ENCODE data around the gene C17orf50.

DNA sequence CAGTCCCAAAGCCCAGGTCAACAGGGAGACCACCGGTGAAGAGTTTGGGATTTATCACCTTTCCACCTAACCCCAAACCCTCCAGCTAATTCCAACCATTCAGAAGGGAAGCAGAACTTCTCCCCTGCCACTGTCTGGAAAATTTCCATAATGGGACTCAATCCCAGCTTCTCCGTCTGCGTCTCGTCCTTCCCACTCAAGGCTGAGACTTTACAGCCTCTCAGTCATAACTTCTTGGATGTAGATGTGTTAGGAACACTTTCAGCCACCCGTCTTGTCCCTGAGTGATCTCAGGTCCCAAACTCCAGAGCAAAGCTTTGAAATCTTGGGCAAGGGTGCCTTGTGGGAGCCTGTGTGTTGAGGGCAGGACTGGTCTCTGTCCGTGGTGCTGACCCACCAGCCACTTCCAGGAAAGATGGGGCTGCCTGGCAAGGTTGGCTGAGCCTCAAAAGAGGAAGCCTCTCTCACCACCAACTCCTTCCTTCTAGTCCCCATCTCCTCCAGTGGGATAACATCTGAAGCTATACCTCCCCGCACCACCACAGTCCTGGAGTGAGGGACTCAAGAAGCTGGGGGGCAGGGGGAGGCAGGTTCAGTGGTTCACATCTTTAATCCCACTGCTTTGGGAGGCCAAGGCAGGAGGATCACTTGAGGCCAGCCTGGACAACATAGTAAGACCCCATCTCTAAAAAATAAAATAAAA is 16.9 kb upstream of the C17orf50 start:
- TF ChIP-seq POLR2A (IDR thresholded peaks at IDR 0.05): no peak
- TF ChIP-seq, protein P1, sequence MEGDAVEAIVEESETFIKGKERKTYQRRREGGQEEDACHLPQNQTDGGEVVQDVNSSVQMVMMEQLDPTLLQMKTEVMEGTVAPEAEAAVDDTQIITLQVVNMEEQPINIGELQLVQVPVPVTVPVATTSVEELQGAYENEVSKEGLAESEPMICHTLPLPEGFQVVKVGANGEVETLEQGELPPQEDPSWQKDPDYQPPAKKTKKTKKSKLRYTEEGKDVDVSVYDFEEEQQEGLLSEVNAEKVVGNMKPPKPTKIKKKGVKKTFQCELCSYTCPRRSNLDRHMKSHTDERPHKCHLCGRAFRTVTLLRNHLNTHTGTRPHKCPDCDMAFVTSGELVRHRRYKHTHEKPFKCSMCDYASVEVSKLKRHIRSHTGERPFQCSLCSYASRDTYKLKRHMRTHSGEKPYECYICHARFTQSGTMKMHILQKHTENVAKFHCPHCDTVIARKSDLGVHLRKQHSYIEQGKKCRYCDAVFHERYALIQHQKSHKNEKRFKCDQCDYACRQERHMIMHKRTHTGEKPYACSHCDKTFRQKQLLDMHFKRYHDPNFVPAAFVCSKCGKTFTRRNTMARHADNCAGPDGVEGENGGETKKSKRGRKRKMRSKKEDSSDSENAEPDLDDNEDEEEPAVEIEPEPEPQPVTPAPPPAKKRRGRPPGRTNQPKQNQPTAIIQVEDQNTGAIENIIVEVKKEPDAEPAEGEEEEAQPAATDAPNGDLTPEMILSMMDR (IDR thresholded peaks at IDR 0.05): no peak
